HG03460 (cell line): ENCODE data around the gene PSMD1.

ENCODE experiments used
- ATAC-seq: cut with Tn5 transposase; IDR thresholded peaks from one replicate; pipeline ENCODE4 v1.9.1; 2021; ENCODE audit not compliant: unreplicated experiment

PSMD1 gene

DNA sequence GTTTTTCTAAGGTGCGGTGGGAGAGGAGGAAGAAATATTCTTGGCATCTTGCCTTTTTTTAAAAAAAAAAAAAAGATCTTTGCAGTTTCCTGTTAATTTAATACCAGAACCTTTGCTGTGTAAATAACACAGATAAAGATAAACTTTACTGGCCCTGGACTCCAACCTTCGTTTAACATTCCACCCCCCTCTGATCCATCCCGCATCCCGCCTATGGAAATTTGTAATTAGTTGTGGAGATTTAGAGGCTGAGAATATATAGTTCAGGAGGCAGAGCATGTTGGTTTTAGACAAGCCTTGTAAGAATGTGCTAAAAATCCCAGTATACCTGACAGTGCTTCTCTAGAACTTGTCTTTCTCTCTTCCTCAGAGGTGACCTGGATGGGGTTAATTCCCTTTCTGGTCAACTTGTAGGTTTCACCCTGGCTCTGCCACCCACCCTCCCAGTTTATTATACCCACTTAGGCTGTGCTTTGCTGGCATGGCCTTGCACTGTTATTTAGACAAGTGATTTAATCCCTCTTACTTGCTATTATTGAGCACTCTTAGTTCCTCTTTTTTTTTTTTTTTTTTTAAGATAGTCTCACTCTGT, 22.3 kb upstream of the PSMD1 start:
- ATAC-seq = no peak

DNA sequence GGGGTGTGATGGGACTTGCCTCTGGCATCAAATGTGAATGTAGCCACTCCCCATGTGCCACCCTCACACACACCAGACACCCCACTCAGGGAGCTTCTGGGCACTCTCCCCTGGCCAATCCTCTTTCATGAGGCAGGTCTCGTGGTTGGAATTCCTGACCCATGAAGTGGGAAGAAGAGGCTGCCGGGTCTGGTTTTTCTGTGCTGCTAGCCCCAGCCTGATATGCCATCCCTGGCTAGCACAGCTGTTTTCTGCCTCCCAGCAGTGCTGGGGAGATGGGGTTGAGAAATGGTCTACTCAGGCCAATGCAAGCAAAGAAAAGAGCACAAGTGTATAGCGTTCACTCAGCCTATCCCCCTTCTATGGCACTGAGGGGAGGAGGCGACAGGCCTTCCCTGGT, 20.5 kb upstream of the PSMD1 start:
- no peak for ATAC-seq

DNA sequence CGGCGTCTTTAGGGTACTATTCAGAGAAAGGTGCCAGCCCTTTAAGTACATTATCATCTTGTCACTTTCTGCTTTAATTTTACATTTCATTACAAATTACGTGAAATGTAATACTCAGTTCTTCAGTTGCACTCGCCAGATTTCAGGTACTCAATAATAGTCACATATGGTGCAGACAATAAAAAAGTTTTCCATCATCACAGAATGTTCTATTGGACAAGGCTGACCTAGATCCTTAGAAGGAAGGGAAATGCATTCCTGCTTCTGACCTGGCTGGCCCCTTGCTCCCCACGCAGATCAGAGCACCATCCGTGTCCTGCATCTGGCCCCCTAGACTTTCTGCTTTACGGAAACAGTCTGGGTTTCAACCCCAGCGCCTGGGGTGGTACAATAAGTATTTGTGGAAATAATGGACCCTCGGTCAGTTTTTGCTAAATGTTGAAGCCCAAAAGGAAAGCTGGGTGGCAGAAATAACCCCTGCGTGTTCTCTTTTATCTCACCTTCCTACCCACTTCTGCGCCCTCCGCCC, 20.0 kb upstream of the PSMD1 start:
- ATAC-seq = no peak

DNA sequence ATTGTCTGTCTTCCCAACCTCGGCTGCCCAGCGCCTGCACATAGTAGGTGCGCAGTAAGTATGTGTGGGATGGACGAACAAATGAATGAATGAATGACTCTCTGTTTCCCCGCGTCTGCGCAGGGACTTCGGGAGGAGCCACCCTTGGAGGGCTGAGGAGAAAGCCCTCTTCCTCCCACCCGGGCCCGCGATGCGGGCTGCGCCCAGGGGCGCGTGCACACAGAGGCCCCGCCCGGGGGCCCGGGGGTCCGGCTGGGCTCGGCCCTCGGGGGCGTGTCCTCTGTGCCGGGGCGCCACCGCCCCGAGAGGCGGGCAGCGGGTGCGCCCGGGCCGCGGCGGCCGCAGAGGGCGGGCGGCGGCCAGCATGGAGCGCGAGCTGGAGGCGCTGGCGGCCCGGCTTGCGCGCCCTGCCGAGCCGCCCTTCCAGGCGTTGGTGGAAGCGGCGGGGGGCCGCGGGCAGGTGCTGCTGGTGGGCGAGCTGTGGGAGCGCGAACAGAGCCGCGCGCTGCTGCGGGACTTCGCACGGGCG, 19.4 kb upstream of the PSMD1 start, which contains the start of gene C2orf72:
Gene C2orf72, plus strand, starts transcription at position 322 of the 529 bp plus-strand sequence. Its CDS starts 43 bp downstream, at position 365.
- no peak for ATAC-seq

DNA sequence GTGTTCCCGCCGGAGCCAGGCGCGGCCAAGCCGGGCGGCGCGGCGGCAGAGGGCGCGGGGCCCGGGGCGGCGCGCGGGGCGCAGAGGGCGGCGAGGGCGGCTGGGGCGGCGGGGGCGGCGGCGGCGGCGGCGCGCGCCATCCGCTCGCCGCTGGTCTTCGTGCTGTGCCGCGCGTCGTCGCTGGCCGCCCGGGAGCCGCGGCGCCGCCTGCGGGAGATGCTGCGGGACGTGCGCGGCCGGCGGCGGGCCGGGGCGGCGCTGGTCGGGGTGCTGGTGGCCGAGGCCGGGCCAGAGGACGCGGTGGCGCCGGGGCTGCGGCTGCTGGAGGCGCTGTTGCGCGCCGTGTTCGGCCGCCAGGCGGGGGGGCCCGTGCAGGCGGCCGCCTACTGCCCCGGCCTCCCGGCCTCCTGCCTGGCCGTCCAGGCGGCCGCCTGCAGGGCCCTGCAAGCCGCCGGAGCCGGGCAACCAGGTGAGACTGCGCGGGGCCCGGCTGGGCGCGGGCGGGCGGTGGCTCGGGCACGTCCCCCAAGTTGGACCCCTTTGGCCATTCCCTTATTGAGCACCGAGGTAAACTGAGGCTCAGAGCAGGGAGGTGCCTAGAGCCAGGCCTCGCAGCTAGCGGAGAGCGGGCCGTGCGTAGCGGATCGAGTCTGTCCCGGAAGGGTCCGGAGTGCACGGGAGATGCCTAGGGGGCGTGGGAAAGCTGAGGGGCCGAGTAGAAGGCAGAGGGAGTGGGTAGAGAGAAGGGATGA, 18.8 kb upstream of the PSMD1 start:
- no peak for ATAC-seq

DNA sequence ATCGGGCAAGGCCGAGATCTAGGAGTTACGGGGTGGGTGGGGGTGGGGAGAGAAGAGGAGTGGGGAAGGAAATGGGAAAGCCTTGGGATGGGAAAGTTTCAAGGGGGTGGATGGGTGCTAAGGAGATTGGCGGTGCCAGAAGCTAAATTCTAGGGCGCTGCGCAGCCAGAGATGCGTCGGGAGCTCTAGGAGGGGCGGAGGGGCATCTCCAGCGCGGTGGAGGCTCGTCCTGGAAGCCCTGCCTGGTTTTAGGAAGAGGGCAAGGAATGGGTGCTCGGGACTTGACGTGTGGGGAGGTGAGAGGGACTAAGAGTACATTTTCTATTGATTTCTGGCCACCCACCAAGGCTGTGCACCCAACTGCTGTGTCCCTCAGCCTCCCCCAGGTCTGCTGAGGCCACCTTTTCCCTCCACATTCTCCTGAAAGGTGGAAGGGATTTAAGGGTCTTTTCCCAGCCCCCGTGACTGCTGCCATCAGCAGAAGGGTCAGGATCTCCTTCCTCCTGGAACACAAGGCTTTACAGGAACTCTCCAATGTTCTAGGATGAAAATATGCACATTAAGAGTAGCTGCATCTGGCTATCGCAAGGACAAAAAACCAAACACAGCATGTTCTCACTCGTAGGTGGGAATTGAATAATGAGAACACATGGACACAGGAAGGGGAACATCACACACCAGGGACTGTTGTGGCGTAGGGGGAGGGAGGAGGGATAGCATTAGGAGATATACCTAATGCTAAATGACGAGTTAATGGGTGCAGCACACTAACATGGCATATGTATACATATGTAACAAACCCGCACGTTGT, 18.0 kb upstream of the PSMD1 start:
- ATAC-seq = no peak

DNA sequence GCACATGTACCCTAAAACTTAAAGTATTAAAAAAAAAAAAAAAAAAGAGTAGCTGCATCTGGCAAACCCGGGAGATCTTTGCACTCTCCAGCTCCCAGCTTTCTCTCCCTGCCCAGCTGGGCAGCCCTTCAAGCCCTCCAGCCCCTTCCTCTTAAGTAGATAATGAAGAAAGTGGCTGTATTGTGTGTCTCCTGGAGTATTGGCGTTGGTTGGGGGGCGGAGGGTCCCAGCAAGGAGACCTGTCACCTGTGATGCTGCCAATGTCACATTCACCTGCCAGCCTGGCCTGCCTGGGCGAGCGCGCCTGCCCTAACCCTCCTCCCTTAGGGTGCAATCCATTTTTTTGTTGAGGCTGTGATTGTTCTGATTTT, 17.4 kb upstream of the PSMD1 start:
- no peak for ATAC-seq

DNA sequence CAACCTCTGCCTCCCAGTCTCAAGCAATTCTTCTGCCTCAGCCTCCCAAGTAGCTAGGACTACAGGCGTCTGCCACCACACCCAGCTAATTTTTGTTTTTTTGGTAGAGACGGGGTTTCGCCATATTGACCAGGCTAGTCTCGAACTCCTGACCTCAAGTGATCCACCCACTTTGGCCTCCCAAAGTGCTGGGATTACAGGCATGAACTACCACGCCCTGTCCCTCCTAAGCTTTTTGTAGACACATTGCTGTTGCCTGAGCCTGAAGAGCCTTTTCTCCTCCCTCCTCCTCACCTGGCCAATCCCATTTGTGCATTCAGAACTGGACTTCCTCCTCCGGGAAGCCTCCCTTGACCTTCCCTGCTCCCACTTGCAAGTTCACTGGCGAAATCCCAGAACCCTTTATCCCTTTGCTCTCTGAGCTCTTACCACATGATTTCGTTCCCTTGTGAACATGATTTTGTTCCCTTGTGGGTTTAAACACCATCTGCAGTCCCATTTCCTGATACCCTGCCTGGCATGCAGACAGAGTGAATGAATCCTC, 16.8 kb upstream of the PSMD1 start:
- no peak for ATAC-seq

DNA sequence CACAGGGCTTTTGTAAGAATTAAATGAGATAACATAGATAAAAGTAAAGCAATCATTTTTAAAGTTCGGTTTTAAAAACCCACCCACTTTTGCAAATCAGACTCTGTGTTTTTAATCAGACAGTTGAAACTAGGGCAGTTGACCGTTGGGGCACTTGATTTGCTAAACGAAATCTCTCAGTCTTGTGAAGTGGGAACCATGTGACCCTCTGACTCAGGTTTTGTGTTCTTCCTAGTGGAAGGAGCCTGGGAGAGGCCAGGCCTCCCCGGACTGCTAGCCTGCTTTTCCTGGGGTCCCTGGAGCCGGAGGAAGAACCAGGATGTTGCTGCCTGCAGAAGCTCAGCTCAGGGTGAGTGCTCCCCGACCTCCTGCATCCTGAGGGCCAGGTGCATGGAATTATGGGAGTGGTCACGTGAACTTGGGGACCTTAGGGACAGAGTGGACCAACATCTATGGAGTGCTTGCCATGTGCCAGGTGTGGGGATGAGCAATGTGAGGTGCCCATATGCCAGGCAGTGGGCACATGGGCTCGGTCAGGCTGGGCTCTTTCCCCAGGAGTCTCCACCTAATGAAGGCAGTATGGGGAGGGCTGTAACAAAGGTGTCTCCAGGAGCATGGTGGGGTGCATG, 15.5 kb upstream of the PSMD1 start:
- no peak for ATAC-seq

DNA sequence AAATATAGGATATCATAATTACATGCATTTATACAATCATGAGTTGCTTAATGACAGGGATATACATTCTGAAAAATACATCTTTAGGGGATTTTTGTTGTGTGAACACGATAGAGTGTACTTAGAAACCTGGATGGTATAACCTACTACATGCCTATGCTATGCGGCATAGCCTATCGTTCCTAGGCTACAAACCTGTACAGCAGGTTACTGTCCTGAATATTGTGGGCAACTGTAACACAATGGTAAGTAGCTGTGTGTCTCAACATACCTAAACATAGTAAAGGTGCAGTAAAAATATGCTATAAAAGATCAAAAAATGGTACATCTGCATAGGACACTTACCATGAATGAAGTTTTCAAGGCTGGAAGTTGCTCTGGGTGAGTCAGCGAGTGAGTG, 12.9 kb upstream of the PSMD1 start:
- no peak for ATAC-seq

DNA sequence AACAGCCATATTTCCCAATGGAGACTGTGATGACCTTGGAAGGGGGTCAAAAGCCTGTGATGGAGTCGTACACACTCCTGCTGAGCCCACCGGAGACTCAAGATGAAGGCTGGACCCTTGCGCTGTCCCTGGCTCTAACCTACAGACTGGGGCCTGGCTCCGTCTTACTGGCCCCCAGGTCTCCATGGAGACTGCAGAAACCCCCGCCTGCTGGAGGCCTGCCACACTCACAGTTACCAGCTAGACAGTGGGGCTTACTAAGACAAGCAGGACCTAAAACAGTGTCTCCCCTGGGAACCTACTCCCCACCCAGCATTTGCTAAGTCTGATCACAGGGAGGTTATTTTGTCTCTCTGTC, 9.8 kb upstream of the PSMD1 start:
- ATAC-seq = no peak

DNA sequence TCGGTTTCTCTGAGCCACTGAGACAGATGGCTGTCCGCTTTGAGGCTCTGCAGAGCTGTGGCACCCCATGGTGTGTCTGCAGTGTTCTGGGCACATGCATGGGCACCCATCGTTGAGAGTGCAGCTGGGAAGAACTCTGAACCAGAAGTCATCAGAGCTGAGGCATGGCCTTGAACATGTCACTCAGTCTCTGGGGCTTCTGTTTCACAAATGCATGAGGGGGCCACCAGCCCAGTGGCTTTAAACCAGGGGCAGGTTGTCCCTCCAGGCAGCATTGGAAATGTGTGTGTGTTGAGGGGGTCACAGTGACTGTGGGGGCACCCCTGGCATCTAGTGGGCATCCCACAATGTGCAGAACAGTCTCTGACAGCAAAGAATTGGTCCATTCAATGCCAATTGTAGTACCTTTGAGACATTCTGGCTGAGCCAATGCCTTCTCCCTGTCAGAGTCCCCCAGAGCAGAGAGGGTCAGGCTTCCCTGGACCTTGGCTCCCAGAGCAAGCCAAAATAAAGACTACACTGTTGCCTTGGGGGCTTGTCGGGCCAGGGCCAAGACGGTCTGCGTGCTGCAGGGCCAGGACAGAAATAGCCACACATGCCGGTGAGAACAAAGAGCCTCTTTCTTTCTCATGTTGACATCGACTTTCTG, 9.3 kb upstream of the PSMD1 start:
- no peak for ATAC-seq

DNA sequence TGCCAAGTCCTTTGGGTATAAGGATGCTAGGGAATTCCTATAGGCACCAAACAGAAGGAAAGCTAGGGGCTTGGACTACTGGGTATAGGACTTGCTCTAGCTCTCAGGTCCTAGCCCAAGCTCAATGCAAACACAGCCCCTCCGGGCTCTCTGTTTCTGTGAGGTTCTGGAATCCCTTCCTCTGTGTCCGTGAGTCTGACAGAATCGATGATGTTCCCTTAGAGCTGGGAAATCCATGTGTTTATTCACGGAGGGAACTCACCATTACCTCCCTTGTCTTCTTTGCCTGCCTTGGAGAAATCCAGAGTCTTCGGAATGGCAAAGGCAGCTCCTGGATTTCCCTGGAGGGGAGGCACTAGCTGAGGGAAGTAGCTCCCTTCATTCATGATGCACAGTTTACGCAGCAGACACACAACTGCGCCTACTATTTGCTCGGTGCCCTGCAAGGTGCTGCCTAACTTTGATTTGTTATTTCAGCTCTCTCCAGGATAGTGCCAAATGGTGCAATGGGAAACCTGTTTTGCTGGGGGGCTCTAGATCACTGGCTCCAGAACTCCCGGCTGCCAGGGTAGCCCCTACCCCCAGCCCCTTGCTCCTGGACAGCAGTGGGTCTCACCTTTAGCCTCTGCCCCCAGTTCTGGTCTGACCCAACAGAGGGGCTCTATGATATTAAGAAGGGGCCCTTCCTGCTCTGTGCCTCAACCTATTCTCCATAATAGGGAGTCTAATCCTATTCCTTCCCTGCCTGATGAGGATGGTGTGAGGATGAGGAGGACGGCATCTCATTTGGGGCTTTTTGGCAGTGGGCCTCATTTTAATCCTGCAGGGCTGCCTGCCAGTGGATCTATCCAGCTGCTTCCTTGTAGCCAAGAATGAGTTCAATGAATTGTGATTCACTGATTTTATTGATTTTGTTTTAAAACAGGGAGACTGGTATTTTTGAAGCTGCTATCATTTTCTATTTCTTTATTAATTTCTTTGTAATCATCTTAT, 8.4 kb upstream of the PSMD1 start:
- ATAC-seq = no peak

DNA sequence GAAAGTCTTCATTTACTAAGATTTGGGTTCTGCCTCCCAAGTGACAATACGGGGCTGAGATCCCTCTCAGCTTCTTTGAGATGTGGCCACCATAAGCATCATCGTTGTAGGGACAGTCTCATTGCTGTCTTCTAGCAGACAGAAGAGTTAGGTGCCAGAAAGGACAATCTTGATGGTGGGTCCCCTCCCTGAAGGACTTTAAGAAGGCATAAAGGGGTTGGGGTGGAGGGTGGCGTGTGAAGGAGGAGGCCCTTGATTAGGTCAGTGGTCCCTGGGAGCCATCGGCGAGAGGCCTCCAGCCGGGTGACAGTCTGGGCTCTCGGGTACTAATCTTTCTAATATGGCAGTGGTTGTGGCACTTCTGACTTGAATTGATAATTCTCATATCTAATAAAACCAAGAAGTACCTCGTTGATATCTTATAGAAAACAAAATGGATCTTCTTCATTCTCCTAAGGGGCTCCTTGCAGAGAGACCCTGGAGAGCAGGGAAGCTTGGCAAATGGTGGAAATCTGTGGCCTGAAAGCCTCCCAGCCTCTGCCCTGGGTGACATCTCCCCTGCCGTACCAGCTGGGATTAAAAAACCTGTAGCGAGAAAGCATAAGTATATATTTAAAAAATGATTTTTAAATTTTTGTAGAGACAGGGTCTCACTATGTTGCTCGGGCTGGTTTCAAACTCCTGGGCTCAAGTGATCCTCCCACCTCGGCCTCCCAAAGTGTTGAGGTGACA, 7.2 kb upstream of the PSMD1 start:
- no peak for ATAC-seq

DNA sequence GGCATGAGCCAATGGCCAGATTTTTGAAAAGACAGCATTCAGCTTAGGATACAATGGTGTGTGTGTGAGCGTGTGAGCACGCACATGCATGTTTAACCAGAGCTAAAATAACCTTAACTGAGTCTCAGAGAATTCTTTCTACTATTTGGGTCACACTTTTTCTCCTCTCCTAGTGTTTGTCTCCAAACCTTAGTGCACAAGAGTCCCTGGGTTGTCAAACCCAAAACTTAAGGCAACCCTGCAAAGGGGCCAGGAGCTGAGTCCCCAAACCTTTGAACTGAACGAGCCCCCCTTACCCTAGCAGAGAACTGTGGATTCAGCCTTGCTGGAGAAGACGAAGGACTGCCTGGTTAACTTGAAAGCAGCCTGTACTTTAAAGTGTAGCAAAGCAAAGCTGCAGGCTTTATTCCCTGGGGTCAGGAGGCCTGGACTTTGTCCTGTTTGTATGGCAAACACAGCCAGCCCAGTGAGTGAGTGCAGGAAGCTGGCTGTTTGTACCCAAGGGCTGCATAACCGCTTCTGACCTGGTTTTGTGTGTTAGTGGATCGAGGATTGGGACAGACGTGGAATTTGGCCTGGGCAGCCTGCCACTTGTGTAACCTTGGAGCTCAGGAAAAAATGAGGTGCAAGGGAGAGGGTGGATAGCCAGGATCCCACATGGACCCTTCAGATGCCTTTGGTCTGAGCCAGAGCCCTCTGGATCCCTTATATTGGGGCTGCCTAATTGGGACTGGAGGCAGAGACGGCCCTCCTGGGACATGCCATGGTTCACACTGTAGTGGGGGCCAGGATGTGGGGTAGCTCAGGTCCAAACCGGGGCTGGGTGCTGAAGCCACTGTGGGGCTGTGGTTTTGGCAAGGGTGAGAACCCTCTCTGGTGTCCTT, 6.4 kb upstream of the PSMD1 start:
- no peak for ATAC-seq

DNA sequence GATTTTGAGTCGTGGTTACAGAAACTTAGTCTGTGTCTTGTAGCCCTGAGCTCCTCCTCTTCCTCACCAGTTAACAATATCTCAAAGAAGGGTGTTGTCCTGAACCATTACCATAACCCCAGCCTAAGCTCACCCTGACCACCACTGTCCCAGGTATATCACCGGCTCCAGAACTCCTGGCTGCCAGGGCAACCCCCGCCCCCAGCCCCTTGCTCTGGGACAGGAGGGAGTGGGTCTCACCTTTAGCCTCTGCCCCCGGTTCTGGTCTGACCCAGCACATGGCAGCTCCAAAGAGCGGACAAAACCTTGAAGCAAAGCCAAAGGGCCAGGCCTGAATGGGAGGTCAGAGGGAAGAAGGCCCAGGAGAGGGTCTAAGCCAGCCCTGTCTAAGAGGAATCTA, 5.6 kb upstream of the PSMD1 start:
- ATAC-seq = no peak
